A673 (cell line): ENCODE results near the gene ZNF722.

Experiments used
- CTCF ChIP-seq: fragments of 300-800, 200-600 bp; sonication (generic); conservative IDR thresholded peaks from 2 replicates; pipeline ENCODE4 v1.5.1; 2017; ENCODE audit warnings: low read depth, mild to moderate bottlenecking, antibody characterized with exemption, low read length, moderate library complexity, mixed read lengths
- EZH2 ChIP-seq: fragments of 200-600 bp; sonication (generic); IDR thresholded peaks from 2 replicates; pipeline ENCODE4 v1.6.1; 2017; ENCODE audit warnings: borderline replicate concordance, low read depth, mild to moderate bottlenecking, mixed read lengths, antibody characterized with exemption, low read length; ENCODE audit not compliant: poor library complexity, severe bottlenecking

- TF ChIP-seq CTCF (no peak), EZH2 (no peak)
Observed at GRCh38 chr7:64045301-64046040, 46.8 kb downstream of the ZNF722 start, which contains the start of gene ZNF727.
